HG02678 (cell line): ENCODE measurements around the gene FLRT1.

ENCODE experiments used
- ATAC-seq: cut with Tn5 transposase; IDR thresholded peaks from one replicate; pipeline ENCODE4 v1.9.1; 2021; ENCODE audit warnings: mild to moderate bottlenecking, moderate library complexity; ENCODE audit not compliant: unreplicated experiment

FLRT1 gene

DNA sequence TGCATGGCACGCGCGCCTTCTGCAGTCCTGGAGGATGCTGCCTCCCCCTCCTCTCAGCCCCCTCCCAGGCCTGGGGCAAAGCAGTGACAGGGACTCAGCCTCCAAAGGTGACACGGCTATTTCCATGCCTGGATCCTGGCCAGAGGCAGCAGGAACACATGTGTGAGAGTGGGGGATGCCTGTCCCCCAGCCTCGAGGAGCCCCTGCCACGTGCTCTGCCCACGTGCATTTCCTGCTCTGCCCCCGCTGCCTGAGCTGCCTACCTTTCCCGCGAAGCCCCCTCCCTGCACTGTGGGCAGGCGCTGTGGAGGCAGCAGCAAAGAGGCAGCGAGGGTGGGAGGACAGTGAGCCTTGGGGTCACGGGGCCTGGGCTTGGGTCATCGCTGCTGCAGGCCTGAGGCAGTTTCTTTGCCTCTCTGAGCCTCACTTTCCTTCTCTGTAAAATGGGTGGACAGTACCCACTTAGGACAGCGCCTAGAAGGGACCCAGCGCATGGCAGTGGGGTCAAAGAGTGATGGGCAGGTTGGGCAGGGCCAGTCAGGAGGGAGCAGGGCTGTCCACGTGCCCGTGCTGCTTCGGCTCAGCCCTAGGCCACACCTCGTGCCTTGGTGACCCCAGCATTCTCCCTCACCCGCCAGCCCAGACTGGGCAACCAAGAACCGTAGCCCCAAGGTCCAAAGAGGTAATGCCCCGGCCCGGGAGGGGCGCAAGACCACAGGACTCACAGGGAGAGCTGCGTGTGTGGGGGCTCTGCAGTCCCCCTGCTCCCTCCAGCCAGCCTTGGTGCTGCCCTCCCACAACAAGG lies 48.6 kb downstream of the FLRT1 start:
- no peak for ATAC-seq

GRCh38 chr11:64084951-64085710 lies 49.4 kb downstream of the FLRT1 start:
- no peak for ATAC-seq
